CD14-positive monocyte (primary cell): Measurements from ENCODE around the gene C16orf74. TPM values are rescaled to one million over a fixed set of nuclear protein-coding genes. Genes with fewer than 3 reads are reported as not detected.
A peak's percentile ranks its signal among the peaks of the same experiment; 100 is the strongest.

Experiments used
- DNase-seq, 3 donors: peaks; one replicate each; pipeline ENCODE4 v3.0.0-alpha.2; 2011 to 2022
- H2AFZ ChIP-seq: 2 replicates; pipeline ENCODE4 v1.6.0; 2012; ENCODE audit warnings: mild to moderate bottlenecking, low read depth, low read length, inconsistent platforms; ENCODE audit not compliant: insufficient read depth, poor library complexity, severe bottlenecking
- H3K27ac ChIP-seq, 2 donors: 1 replicate in 1 of 2; 2 replicates in 1 of 2; pipeline ENCODE4 v1.5.1; 2012 to 2013; ENCODE audit warnings: low read length in 2 of 2, control low read depth in 1 of 2, inconsistent platforms in 1 of 2, low read depth in 1 of 2, mild to moderate bottlenecking in 1 of 2
- H3K27me3 ChIP-seq, 2 donors: one replicate each; pipeline versions ENCODE4 v1.6.0 to v1.6.1; 2011 to 2013; ENCODE audit warnings: low read length in 2 of 2; ENCODE audit not compliant: control insufficient read depth in 2 of 2, insufficient read depth in 2 of 2
- H3K36me3 ChIP-seq, 2 donors: replicated peaks in 1 of 2; 1 replicate in 1 of 2; 2 replicates in 1 of 2; pipeline versions ENCODE4 v1.5.1 to v1.6.1; 2012 to 2013; ENCODE audit warnings: low read length in 2 of 2, control low read depth in 1 of 2, inconsistent platforms in 1 of 2, mild to moderate bottlenecking in 1 of 2; ENCODE audit not compliant: insufficient read depth in 2 of 2, control insufficient read depth in 1 of 2
- H3K4me1 ChIP-seq, 2 donors: 1 replicate in 1 of 2; 2 replicates in 1 of 2; pipeline versions ENCODE4 v1.5.1 to v1.6.1; 2012 to 2013; ENCODE audit warnings: low read length in 2 of 2, control low read depth in 1 of 2, inconsistent platforms in 1 of 2, mild to moderate bottlenecking in 1 of 2, moderate library complexity in 1 of 2; ENCODE audit not compliant: insufficient read depth in 2 of 2, control insufficient read depth in 1 of 2
- H3K4me2 ChIP-seq: replicated peaks from 2 replicates; pipeline ENCODE3; 2012; ENCODE audit warnings: low read length, moderate library complexity, mild to moderate bottlenecking; ENCODE audit not compliant: poor library complexity, severe bottlenecking; ENCODE audit errors: extremely low read depth
- H3K4me3 ChIP-seq, 3 experiments: fragments of 200-600 bp in 1 of 3; sonication (generic) in 1 of 3; replicated peaks in 1 of 3; 1 replicate in 2 of 3; 2 replicates in 1 of 3; pipeline ENCODE4 v1.5.1; 2011 to 2013; ENCODE audit warnings: low read length in 3 of 3, mild to moderate bottlenecking in 3 of 3, control low read depth in 2 of 3, low read depth in 2 of 3, inconsistent platforms in 1 of 3, moderate library complexity in 1 of 3
- H3K79me2 ChIP-seq: 2 replicates; pipeline ENCODE4 v1.6.0; 2012; ENCODE audit warnings: mild to moderate bottlenecking, control low read depth, inconsistent platforms, low read length, moderate library complexity; ENCODE audit not compliant: insufficient read depth
- H3K9ac ChIP-seq: 2 replicates; pipeline ENCODE4 v1.6.0; 2017; ENCODE audit warnings: low read length, mild to moderate bottlenecking; ENCODE audit not compliant: insufficient read depth, poor library complexity, severe bottlenecking
- H3K9me3 ChIP-seq, 2 donors: replicated peaks in 1 of 2; 1 replicate in 1 of 2; 2 replicates in 1 of 2; pipeline versions ENCODE4 v1.5.1 to v1.6.1; 2012 to 2013; ENCODE audit warnings: low read length in 2 of 2, control low read depth in 1 of 2; ENCODE audit not compliant: control insufficient read depth in 1 of 2, insufficient read depth in 1 of 2
- H4K20me1 ChIP-seq: 2 replicates; pipeline ENCODE4 v1.6.0; 2012; ENCODE audit warnings: mild to moderate bottlenecking, low read length, control low read depth, moderate library complexity; ENCODE audit not compliant: insufficient read depth
- H3K27ac Mint-ChIP-seq, 7 donors: one replicate each; pipeline ENCODE4 v1.8.0; 2020; ENCODE audit warnings: mild to moderate bottlenecking in 7 of 7, mixed read lengths in 7 of 7, moderate library complexity in 6 of 7, inconsistent platforms in 2 of 7
- H3K27me3 Mint-ChIP-seq, 3 donors: one replicate each; pipeline ENCODE4 v1.8.0; 2021 to 2022; ENCODE audit warnings: low read depth in 3 of 3, mild to moderate bottlenecking in 3 of 3, mixed read lengths in 3 of 3, moderate library complexity in 3 of 3, inconsistent platforms in 1 of 3
- H3K36me3 Mint-ChIP-seq, 2 donors: one replicate each; pipeline ENCODE4 v1.8.0; 2020; ENCODE audit warnings: mixed read lengths in 2 of 2, inconsistent platforms in 1 of 2, mild to moderate bottlenecking in 1 of 2
- H3K4me1 Mint-ChIP-seq: one replicate; pipeline ENCODE4 v1.8.0; 2020; ENCODE audit warnings: mild to moderate bottlenecking, mixed read lengths
- H3K4me3 Mint-ChIP-seq, 2 donors: one replicate each; pipeline ENCODE4 v1.8.0; 2020; ENCODE audit warnings: mild to moderate bottlenecking in 2 of 2, mixed read lengths in 2 of 2, moderate library complexity in 1 of 2
- H3K9me3 Mint-ChIP-seq, 7 donors: one replicate each; pipeline ENCODE4 v1.8.0; 2020 to 2022; ENCODE audit warnings: mixed read lengths in 7 of 7, mild to moderate bottlenecking in 6 of 7, moderate library complexity in 6 of 7, inconsistent platforms in 2 of 7
- CTCF ChIP-seq: fragments of 200-600 bp; IDR thresholded peaks from one replicate; pipeline ENCODE4 v1.8.0; 2022; ENCODE audit warnings: antibody characterized with exemption, mild to moderate bottlenecking
- WGBS: methylation state at CpG from one replicate; pipeline ENCODE4 v1.1.5; 2013; ENCODE audit warnings: missing lambda C conversion rate; ENCODE audit not compliant: insufficient coverage; 5-methylcytosine and 5-hydroxymethylcytosine counted together
- intact Hi-C, 2 donors: fragments of 100-400 bp; cut with micrococcal nuclease; formaldehyde crosslinking; loops; one replicate each; pipeline versions ENCODE4 v1.15.0 to v1.15.1; 2023
- polyA plus RNA-seq, 3 donors: library from polyadenylated mRNA; depleted of rRNA in 1 of 3; unstranded in 2 of 3; stranded (reverse) in 1 of 3; fragments of 300-500 nt in 2 of 3; fragments of >200 nt in 1 of 3; fragmentation: Illumina TruSeq in 2 of 3; gene quantifications; 1 replicate in 2 of 3; 2 replicates in 1 of 3; pipeline ENCODE4 v1.2.3, GENCODE V29; 2012 to 2021

Gene C16orf74
- polyA plus RNA-seq, 3 donors: 11.3 to 26.6 (median 24.1) TPM

GRCh38 chr16:85715169-85716021 is 35.5 kb downstream of the C16orf74 start:
- Mint-ChIP-seq H3K4me1 (peaks cover 16% of the 10 kb centered on the region), H3K36me3 (peaks cover 23 to 30% of the 10 kb centered on the region in 2 donors), H3K27ac (peak overlapping the region in 3 of 7 donors; percentile 3 to 43 (median 9)), H3K9me3 (peaks cover 12 to 23% (median 15%) of the 10 kb centered on the region in 7 donors), H3K27me3 (peaks cover 0 to 12% (median 7%) of the 10 kb centered on the region in 3 donors), H3K4me3 (no peak overlapping the region)
- H3K27me3 ChIP-seq: no peaks in the 10 kb centered on the region
- H3K27ac ChIP-seq: no peak overlapping the region
- 20% methylated on average over 12 of the region's 22 CpGs for WGBS
- peaks cover 11 to 15% of the 10 kb centered on the region in 2 donors for H3K9me3 ChIP-seq
- peaks cover 0 to 26% of the 10 kb centered on the region in 2 donors for H3K36me3 ChIP-seq
- no peak for TF ChIP-seq CTCF
- no peak overlapping the region for H2AFZ ChIP-seq
- no peak overlapping the region for H3K4me3 ChIP-seq
- H3K4me1 ChIP-seq: peaks cover 17 to 26% of the 10 kb centered on the region in 2 donors
- H4K20me1 ChIP-seq: peaks cover 10% of the 10 kb centered on the region
- no peak overlapping the region for H3K9ac ChIP-seq
- intact Hi-C loops: loop anchor here (2.0 to 10.0 kb wide), 3 partner anchors 42 to 421 kb away; no protein-coding TSS in a partner anchor
- no peaks in the 10 kb centered on the region for H3K79me2 ChIP-seq
- no peak overlapping the region for H3K4me2 ChIP-seq
- DNase-seq: no peak

DNA sequence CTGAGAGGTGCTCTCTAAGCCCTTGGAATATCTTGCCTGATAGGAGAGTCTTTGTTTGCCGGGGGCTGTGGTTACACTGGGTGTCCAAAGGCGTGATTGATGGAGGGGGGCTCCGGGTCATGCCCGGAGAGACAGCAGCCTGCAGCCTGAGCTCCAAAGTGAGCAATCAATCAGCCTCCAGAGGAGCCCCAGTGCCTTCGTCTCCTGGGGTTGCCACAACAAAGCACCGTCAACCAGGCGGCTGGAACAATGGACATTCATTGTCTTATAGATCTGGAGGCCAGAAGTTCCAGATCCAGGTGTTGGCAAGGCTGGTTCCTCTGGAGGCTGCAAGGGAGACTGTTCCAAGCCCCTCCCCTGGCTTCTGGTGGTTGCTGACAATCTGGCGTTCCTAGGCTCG is 38.1 kb downstream of the C16orf74 start:
- peaks cover 10 to 47% of the 10 kb centered on the region in 2 donors for H3K36me3 ChIP-seq
- H3K4me1 ChIP-seq: peaks cover 14 to 21% of the 10 kb centered on the region in 2 donors
- H3K27me3 Mint-ChIP-seq: peaks cover 0 to 12% (median 7%) of the 10 kb centered on the region in 3 donors
- no peaks in the 10 kb centered on the region for H3K79me2 ChIP-seq
- H3K36me3 Mint-ChIP-seq: peaks cover 26 to 52% of the 10 kb centered on the region in 2 donors
- whole genome bisulfite sequencing: 84% methylated on average over 9 of the region's 9 CpGs
- peaks cover 11 to 15% of the 10 kb centered on the region in 2 donors for H3K9me3 ChIP-seq
- no peak overlapping the region for H3K27ac ChIP-seq
- no peak overlapping the region for H3K4me3 ChIP-seq
- H3K4me2 ChIP-seq: no peak overlapping the region
- peaks cover 9% of the 10 kb centered on the region for H4K20me1 ChIP-seq
- H3K4me1 Mint-ChIP-seq: peaks cover 12% of the 10 kb centered on the region
- no peak for TF ChIP-seq CTCF
- no peaks in the 10 kb centered on the region for H3K27me3 ChIP-seq
- no peak overlapping the region for H3K9ac ChIP-seq
- intact Hi-C loops: loop anchor here in 1 of 2 donors (10.0 kb wide), 1 partner anchor 418 kb away; no protein-coding TSS in a partner anchor
- no peak for DNase-seq
- peak overlapping the region in 1 of 7 donors; percentile 44 for H3K27ac Mint-ChIP-seq
- H3K9me3 Mint-ChIP-seq: peaks cover 12 to 19% (median 15%) of the 10 kb centered on the region in 7 donors
- no peak overlapping the region for H2AFZ ChIP-seq
- no peak overlapping the region for H3K4me3 Mint-ChIP-seq
